HG03095 (cell line): ENCODE measurements around the gene GJD3.

Experiments used
- ATAC-seq: cut with Tn5 transposase; IDR thresholded peaks from one replicate; pipeline ENCODE4 v1.9.1; 2021; ENCODE audit warnings: moderate library complexity; ENCODE audit not compliant: unreplicated experiment

Gene GJD3

GRCh38 chr17:40313668-40314583, 50.6 kb downstream of the GJD3 start:
- ATAC-seq: no peak
